Vagina (tissue), 2 donors: Measurements from ENCODE around the gene PLXNA1.

ENCODE experiments used
- CTCF ChIP-seq, 3 experiments: fragments of 450-650 bp in 2 of 3; fragments of 200-600 bp in 1 of 3; sonication (generic) in 1 of 3; IDR thresholded peaks; one replicate each; pipeline ENCODE4 v1.5.1; 2017 to 2019; ENCODE audit warnings: antibody characterized with exemption in 3 of 3, mild to moderate bottlenecking in 2 of 3, moderate library complexity in 2 of 3
- POLR2A ChIP-seq, 2 donors: fragments of 450-650 bp; IDR thresholded peaks; one replicate each; pipeline ENCODE4 v1.6.1; 2017; ENCODE audit warnings: antibody characterized with exemption in 2 of 2, mild to moderate bottlenecking in 2 of 2, moderate library complexity in 2 of 2

- TF ChIP-seq CTCF (IDR thresholded peaks at IDR 0.05) (no peak), POLR2A (IDR thresholded peaks at IDR 0.05) (no peak)
Observed at GRCh38 chr3:126935756-126936509, 47.0 kb upstream of the PLXNA1 start.
